NCI-H1092 treated with DMSO at 0.1 percent for 48 hours (cell line): ENCODE data around the gene SLC2A9.
"Not testable (repeated sequence)": the region's sequence is repeated elsewhere in the genome, so short reads cannot be mapped to it uniquely, and the experiment has no call there.

Experiments used
- DNase-seq: peaks from one replicate; lab custom pipeline; 2025; lab: John Stamatoyannopoulos, UW

Gene SLC2A9

GRCh38 chr4:9997886-9998285, 23.4 kb downstream of the SLC2A9 start:
- no peak for DNase-seq

DNA sequence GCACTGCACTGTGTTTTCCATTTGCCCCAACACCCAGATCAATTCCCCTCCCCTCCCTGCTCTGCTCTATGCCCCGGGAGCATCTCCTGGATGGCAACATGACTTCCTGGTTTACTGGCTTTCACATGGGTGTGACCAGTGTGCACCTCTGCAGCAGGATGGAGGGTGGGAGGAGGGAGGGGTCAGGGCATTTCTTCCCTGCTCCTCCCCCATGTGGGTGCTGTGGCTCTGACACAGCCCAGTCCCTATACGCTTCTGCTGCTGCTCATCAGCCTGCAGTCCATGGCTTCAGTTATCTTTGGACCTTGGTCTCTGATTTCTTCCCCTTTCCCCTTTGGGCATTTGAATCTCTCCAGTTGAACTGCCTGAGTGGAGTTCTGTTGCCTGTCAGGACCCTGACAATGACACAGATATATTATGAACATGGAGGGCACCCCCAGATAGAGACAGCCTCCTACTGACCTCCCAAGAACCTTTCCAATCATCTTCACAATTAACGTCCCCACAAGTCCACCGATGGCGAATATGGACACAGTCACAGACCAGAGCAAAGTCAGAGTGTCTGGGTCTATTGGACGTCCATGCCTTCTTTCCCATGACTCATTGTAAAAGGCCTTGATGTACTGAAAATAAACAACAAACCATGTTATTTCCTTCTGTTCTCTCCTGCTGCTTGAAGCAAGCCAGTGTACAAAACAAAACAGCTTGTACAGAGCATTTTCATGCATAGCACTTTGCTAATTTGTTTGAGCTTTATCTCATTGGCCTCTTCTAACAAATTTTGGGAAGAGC, 24.8 kb downstream of the SLC2A9 start:
- DNase-seq = no peak

- DNase-seq = no peak
These were observed 26.9 kb downstream of the SLC2A9 start for GRCh38 chr4:9994246-9994847.

DNA sequence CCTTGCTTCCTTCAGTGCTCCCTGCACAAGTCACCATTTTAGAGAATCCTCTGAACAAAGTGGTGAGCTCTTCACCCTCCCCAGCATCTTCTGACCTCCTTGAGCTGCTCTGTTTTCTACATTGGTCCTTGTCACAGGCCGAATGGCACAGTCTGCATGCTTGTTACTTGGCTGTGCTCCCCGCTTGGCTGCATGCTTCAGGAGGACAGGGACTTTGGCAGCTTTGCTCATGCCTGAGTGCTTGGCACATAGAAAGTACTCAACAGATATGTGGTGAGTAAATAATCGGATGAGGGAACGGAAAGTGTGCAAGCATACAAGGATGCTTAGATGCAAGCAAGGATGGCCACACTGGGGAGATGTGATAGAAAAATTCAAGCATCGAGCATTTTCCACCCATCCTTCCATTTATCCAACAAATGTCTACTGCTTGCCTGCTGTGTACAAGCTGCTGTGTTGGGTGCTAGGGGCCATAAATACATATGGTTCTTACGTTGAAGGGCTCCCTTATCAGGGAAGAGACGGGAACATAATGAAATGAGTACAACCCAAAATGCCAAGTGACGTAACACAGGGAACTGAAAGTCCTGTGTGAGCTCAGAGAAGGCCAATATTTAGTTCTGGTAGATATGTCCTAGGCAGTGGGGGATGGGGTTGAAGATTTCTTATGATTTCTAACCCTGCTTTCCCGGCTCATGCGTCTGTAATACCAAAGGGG, 31.2 kb downstream of the SLC2A9 start:
- no peak for DNase-seq

DNA sequence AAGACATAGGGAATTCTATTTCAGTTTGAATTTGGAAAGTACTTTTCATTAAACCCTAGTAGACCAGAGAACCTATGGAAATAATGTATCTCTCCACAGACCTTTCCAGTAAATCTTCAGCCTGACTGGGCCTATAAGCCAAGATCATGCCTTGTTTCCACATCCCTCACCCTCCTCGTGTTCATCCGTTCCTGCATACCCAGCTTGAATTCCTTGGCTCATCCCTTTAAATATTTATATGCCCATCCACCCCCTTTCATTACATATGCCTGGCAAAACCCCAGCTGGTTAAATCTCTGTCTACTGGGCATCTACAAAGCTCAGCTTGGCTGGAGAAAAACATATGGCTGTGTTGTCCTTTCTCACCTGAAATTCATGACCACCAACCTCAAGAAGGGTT, 32.4 kb downstream of the SLC2A9 start:
- DNase-seq = no peak

DNA sequence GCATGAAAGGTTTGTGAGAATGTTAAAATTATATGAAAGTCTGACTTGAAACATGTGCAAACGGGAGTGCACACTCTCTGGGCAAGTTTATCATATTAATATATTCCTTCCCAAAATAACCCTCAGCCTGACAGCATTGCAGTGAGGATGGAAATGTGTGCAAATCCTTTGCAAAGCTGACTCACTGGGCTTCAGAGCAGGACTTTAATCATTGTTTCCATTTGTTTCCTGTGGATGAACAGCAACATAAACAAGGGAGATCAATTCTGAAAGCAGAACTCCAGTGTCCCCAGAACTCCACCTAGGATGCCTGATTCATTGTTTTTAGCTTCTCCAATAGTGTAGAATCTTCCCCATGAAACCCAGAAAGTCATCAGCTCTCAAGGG, 32.9 kb downstream of the SLC2A9 start:
- DNase-seq = no peak

- no peak for DNase-seq
These were observed 33.4 kb downstream of the SLC2A9 start for GRCh38 chr4:9987749-9988362.

DNA sequence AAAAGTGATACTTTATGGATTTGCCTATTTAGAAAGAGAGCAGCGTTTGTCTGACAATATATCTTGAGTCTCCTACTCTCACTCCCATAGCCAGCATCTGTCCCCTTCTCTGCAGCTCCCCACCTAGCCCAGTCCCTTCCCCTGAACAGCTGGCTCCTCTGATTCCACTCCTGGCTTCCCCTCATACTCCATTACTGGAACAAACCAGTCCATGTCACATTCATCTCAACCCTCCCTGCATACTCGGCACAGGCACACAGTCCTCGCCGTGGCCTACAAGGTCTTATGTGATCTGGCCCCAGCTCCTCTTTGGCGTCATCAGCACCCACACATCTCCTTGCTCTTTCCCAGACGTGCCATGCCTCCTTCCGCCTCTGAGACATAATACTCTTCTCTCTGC, 36.7 kb downstream of the SLC2A9 start:
- no peak for DNase-seq

DNA sequence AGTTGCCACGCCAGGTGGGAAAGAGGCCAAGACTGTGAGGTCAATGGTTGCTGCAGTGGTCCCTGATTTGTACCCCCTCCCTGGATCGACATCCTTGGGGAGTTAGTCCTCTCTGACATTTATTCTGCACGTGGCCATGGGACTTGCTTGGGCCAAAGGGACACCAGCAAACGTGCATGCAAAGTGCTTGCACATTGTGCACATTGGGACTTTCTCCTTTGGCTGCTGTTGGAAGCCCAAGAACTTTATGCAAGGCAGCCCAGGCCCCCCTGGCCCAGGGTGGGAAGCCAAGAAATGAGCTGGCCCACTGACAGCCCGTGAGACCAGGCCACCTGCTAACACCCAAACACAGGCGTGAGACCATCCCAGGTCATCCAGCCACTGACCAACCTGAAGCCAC, 38.1 kb downstream of the SLC2A9 start:
- DNase-seq = no peak

- DNase-seq = not testable (repeated sequence)
These were observed 39.4 kb downstream of the SLC2A9 start for GRCh38 chr4:9981899-9982298.

- no peak for DNase-seq
These were observed 40.4 kb downstream of the SLC2A9 start for GRCh38 chr4:9980898-9981297.

DNA sequence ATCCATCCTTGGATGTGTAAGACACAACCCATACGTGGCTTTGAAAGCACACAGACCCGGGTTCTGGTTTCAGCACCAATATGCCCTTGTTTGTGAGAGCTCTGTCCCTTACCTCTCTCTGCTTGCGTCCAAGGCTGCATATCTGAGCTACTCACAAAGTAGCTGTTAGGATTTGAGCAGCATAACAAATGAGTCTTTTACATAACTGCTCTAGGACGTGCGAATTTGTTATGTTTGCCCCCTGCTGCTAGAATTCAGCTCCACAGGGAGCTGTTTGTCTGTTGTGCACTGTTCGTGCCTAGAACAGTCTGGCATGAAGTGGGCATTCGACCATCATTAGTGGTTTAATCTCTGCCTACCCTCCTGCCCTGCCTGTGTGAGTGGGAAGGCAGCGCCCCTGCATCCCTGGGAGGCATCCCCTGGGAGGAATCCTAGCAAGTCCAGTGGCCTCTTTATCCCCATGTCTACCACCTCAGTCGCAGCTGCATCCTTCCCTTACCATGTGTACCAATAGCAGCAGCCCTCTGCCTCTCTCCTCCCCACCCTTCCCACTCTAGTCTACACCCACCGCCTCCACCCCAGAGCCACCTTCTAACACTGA, 42.1 kb downstream of the SLC2A9 start:
- DNase-seq = no peak

DNA sequence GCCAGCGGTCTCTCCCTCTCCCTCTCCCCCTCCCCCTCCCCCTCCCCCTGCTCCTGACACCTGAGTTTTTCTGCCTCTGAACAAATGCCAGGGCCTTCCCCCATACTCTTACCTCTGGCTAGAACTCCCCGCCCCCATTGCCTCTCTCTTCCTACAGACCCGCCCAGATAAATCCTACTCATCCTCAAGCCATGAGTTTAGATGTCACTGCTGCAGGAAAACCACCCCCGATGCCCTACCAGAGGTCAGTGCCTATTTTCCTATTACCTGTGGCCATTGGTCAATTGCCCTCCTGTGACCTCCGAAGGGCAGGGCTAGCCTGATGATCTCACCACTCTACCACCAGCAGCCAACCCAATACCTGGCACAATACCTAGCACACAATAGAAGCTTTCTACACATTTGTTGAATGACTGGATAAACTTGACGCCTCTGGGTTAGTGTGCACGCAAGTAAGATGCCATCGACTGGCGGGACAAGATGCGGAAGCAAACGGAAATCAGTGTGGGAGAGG, 43.7 kb downstream of the SLC2A9 start:
- DNase-seq = no peak

DNA sequence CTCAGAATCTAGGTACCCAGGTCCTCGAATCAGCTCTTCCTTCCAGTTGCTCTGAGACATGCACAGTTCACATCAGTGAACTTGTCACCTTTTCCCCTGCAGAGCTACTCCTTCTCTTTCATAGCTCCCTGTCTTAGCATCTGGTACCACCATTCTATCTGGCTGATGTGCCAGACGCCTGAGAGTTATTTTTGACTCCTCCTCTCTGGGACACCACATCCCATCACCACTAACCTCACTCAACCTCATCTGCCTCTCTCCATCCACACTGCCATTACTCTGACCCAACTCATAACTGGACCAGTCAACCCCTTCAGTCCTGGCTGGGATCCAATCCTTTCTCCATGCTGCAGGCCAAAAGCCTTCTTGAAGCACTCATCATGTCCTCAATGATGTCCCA, 44.5 kb downstream of the SLC2A9 start:
- DNase-seq = no peak

DNA sequence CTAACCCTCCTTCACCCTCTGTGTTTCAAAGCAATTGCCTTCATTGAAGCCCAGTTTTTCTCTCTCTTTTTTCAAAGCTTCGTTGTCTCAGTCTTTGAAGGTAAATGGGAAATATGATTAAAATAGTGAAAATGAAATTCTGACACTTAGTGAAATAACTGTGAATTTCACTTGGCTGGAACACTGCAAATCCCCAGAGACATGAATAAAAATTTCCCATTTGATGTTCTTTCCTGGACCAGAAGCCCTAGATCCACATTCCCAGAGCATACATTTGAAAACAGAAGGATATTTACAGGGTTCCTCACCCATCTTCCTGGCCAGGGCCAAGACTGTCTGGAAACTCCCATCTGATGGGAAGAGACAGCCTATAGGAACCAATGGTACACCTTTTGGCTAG, 45.0 kb downstream of the SLC2A9 start:
- no peak for DNase-seq

DNA sequence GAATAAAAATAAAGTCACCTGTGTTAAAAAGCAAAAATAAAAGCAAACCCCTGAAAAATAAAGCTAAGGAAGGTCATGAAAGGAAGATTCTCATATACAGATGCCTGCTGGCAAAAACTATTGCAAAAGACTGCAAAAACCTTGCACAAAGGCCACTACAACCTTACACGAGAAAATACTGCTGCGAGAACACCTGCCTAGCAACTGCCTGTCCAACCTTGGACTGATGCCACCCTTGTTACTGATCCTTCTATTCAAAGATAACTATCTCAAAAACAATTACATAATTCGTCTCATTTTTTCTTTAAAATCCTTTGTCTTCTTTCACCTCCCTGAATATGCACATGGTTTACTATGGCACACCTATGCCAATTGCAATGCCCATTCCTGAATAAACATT, 49.6 kb downstream of the SLC2A9 start:
- peak; percentile 9 for DNase-seq

- DNase-seq = no peak
These were observed 50.8 kb downstream of the SLC2A9 start for GRCh38 chr4:9970399-9971011.

DNA sequence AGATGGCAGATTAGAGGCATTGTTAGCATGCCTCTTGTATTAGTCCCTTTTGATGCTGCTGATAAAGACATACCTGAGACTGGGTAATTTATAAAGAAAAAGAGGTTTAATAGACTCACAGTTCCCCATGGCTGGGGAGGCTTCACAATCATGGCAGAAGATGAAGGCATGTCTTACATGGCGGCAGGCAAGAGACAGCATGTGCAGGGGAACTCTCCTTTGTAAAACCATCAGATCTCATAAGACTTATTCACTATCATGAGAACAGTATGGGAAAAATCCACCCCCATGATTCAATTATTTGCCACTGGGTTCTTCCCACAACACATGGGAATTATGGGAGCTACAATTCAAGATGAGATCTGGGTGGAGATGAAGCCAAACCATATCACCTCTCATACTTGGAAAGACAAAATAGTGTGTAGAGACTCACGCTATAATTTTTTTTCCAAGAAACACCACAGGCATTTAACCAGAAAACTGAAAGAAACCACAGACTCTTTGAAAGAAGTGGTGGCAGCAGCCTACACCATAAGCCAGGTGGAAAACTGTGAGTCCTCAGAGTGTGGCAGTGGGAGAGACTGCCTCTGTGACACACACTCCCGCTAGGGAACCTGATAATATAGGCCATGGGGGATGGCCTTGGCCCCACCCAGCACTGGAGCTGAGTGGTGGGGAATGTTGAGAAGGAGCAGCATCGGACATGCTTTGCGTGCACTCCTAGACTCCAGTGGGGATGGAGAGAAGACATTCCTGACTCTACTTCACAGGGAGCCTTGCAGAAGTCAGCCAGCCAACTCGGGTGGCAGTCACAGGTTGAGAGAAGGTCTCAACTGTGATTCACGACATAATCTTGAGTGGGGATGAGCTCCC, 51.5 kb downstream of the SLC2A9 start:
- DNase-seq = no peak

DNA sequence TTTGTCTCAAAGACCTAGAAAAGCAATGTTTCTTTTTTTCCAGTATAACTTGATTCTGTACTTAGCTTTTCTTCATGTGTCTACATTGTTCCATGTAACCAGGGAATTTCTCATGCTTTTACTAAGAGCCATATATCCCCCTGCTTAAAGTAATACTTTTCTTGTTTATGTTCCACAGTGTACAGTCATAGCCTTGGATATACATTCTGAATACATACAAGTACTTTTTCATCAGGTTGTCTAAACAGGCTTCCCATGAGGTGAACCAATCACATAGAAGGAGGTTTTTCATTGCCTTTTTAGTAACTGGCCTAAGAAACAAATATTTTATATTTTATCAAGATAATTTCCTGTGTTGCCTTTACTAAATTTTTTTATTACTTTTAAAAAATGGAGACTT, 52.8 kb downstream of the SLC2A9 start:
- no peak for DNase-seq

- no peak for DNase-seq
These were observed 56.4 kb downstream of the SLC2A9 start for GRCh38 chr4:9964879-9965278.

DNA sequence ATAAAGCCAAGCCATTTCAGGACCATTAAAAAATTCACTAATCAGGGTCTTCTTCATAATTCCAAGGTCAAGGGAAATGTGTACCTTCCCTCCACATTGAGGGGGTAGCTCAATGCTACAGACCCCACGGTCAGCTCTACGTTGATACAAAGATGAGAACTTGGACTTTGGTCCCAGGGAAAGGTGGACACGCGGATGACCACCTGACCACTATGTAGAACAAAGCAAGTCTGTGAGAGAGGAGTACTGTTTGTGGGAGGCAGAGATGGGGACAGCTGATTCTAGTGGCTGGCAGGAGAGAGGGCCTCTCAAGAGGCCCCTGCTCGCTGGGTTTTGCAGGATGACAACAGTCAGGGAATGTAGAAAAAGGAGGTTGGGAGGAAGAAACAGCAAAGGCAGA, 58.0 kb downstream of the SLC2A9 start:
- DNase-seq = no peak
